ENCODE measurements around the gene PPP1R27.

PPP1R27 gene

DNA sequence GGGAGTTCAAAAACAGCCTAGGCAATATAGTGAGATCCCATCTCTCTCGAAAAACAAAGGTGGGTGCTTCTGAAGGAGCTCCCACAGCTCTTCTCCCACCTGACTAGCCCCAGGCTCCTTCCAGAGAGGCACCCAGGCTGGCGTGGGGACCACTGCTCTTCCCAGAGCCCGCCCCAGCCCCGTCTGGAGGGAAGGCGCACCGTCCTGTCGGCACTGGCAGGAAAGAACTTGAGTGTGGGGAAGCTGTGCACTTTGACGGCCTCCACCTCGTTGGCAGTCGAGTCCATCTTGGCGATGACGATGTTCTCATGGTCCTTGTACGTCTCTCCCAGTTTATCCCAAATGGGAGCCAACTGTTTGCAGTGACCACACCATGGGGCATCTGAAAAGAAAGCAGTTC lies 10.5 kb upstream of the PPP1R27 start:
- TF ChIP-seq, protein P1, sequence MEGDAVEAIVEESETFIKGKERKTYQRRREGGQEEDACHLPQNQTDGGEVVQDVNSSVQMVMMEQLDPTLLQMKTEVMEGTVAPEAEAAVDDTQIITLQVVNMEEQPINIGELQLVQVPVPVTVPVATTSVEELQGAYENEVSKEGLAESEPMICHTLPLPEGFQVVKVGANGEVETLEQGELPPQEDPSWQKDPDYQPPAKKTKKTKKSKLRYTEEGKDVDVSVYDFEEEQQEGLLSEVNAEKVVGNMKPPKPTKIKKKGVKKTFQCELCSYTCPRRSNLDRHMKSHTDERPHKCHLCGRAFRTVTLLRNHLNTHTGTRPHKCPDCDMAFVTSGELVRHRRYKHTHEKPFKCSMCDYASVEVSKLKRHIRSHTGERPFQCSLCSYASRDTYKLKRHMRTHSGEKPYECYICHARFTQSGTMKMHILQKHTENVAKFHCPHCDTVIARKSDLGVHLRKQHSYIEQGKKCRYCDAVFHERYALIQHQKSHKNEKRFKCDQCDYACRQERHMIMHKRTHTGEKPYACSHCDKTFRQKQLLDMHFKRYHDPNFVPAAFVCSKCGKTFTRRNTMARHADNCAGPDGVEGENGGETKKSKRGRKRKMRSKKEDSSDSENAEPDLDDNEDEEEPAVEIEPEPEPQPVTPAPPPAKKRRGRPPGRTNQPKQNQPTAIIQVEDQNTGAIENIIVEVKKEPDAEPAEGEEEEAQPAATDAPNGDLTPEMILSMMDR (IDR thresholded peaks at IDR 0.05; ENCODE audit: extremely low read depth, insufficient read depth, missing control alignments): no peak
- in situ Hi-C loops (cut with MboI; ENCODE audit: low pct_unique_long_range_greater_than_20kb, low sequenced_read_pairs, unreplicated experiment): no loop called here
- no peak for DNase-seq (ENCODE audit: low spot score)

DNA sequence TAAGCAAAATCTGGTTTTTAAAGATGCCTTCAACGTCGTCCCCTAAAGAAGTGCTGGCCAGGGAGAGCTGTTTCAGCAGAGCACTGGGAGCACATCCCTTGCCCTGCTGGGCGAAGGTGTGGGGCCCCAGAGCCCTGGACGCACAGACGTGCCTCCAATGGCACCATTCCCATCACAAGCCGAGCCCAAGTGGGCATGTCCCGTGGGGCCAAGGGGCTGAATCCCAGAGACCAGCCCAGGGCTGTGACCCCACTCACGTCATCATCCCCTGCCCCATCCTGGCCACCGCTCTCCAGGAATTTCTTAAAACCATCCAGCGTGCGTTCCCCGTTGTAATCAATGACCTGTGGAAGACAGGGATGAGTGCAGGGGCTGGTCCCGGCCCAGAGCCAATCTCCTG lies 10.0 kb upstream of the PPP1R27 start:
- TF ChIP-seq, protein P1 (IDR thresholded peaks at IDR 0.05; ENCODE audit: extremely low read depth, insufficient read depth, missing control alignments): no peak
- DNase-seq (ENCODE audit: low spot score): no peak
- in situ Hi-C loops (cut with MboI; ENCODE audit: low pct_unique_long_range_greater_than_20kb, low sequenced_read_pairs, unreplicated experiment): no loop called here

DNA sequence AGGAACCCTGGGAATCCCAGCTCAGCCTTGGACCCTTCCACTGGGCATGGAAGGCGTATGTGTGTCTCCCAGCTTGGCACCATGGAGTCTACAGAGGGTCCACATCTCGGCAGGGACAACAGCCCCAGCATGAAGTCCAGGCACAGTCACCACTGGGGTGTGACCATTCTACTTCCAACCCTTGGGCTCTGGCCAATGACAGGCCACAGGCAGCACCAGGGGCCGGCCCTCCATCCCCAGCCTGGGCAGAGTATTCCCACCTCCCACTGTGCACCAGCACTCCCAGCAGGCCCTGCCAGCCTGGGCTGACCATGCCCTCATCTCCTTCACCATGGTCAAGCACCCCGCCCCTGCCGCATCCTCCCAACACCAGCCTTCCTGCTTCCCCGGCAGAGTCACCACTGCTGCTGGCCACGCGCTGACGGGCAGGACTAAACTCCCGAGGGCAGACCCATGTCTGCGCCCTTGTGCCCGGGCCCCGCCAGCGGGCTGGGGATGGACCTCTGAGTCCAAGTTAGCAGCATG lies 9.5 kb upstream of the PPP1R27 start:
- TF ChIP-seq, protein P1 (IDR thresholded peaks at IDR 0.05; ENCODE audit: extremely low read depth, insufficient read depth, missing control alignments): no peak
- DNase-seq (ENCODE audit: low spot score): no peak
- in situ Hi-C loops (cut with MboI; ENCODE audit: low pct_unique_long_range_greater_than_20kb, low sequenced_read_pairs, unreplicated experiment): no loop called here

DNA sequence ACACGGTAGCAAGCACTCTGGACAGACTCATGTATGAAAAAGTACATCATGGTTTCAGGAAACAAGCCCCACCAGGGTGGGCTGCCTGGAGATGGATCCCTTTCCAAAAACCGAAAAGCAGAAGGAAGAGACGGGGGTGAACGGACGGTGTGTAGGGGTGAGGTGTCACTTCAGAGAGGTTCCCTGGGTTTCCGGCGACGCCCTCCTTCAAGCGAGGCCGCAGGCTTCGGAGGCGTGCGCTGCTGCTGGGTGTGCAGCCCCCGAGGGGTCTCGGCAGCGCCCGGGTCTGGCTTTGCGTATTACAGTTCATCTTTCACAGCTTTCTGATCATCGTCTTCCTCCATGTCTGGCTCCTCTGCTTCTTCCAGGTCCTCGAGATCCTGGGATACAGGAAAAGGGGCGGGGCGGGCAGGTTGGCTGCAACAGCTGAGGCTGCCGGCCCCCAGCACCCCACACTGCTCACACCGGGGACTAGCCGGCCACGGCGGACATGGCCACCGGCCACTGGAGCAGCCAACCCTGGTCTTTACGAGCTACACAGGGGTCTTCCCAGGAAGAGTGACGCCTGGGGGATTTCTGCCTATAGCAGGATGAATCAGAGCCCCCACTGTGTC lies 9.0 kb upstream of the PPP1R27 start:
- no peak for DNase-seq (ENCODE audit: low spot score)
- TF ChIP-seq, protein P1 (IDR thresholded peaks at IDR 0.05; ENCODE audit: extremely low read depth, insufficient read depth, missing control alignments): no peak
- in situ Hi-C loops (cut with MboI; ENCODE audit: low pct_unique_long_range_greater_than_20kb, low sequenced_read_pairs, unreplicated experiment): no loop called here

DNA sequence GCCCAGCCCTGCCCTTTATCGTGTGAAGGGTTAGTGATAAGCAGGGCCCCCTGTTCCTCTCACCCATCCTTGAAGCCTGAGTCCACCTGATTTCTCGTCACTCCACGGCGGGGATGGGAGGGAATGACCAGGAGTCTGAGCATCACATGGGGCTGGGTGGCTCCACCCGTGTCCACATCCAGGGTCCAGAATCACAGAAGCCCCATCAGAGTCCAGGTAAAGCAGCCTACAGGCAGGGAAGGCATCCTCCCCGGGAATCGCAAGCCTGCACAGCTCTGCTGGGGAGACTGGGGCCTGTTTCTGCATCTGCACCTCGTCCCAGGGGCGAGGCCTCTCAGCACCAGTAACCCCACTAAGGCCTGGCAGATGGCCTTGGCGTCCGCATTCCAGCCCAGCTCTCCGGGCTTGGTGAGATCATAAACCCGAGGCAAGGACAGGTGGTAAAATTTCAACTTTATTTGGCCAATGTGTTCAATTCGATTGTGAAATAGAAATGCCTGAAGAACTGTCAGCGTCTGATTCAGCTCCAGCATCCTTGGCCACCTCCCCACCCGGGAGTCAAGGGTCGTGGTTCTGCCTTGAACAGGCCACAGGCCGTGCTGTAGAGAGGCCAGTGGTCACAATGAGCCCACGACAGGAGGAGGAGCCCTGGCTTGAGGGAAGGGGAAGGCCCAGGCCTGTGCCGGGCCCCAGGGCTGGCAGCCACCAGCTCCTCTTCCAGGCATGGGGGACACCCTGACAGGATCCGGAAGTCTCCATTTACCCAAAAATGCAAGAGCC lies 8.1 kb upstream of the PPP1R27 start:
- no peak for DNase-seq (ENCODE audit: low spot score)
- in situ Hi-C loops (cut with MboI; ENCODE audit: low pct_unique_long_range_greater_than_20kb, low sequenced_read_pairs, unreplicated experiment): no loop called here
- TF ChIP-seq, protein P1 (IDR thresholded peaks at IDR 0.05; ENCODE audit: extremely low read depth, insufficient read depth, missing control alignments): no peak

DNA sequence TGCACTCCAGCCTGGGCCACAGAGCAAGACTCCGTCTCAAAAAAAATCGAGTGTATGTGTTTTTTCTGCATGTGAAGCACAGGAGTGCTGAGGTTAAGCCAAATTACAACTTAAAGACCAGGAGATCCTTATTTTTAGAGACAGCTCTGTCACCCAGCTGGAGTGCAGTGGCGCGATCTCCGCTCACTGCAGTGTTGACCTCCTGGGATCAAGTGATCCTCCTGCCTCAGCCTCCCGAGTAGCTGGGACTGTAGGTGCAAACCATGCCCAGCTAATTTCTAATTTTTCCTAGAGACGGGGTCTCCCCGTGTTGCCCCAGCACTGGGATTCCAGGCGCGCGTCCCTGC lies 7.5 kb upstream of the PPP1R27 start:
- TF ChIP-seq, protein P1 (IDR thresholded peaks at IDR 0.05; ENCODE audit: extremely low read depth, insufficient read depth, missing control alignments): no peak
- DNase-seq (ENCODE audit: low spot score): no peak
- in situ Hi-C loops (cut with MboI; ENCODE audit: low pct_unique_long_range_greater_than_20kb, low sequenced_read_pairs, unreplicated experiment): no loop called here
